ENCODE results near the gene CCDC117. TPM values are rescaled to one million over a fixed set of nuclear protein-coding genes. Genes with fewer than 3 reads are reported as not detected.
A peak's percentile ranks its signal among the peaks of the same experiment; 100 is the strongest.

CCDC117 gene
- total RNA-seq, 4 donors from 2014 or later: 16.8 to 25.6 (median 20.6) TPM

DNA sequence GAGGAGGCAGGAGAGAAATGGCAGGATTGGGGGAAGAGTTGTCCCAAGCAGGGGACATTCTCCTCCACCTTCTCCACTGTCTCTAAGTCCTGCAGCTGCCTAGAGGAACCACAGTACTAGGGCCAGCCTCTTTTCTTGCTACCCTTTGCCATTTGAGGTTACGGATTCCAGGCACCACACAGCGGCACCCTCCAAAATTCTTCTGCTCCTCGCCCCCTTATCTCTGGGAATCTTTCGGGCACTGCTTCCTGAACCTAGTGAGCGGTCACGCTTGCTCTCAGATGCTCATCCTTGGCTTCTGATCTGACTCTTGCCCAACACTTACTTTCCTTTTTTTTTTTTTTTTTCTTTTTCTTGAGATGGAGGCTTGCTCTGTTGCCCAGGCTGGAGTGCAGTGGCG lies 54.4 kb downstream of the CCDC117 start:
- TF ChIP-seq POLR2AphosphoS5 (IDR thresholded peaks at IDR 0.05) (no peak), POLR2A (IDR thresholded peaks at IDR 0.05) (no peak), EP300 (IDR thresholded peaks at IDR 0.05; ENCODE audit: low read depth) (no peak)
- TF ChIP-seq, protein P1, sequence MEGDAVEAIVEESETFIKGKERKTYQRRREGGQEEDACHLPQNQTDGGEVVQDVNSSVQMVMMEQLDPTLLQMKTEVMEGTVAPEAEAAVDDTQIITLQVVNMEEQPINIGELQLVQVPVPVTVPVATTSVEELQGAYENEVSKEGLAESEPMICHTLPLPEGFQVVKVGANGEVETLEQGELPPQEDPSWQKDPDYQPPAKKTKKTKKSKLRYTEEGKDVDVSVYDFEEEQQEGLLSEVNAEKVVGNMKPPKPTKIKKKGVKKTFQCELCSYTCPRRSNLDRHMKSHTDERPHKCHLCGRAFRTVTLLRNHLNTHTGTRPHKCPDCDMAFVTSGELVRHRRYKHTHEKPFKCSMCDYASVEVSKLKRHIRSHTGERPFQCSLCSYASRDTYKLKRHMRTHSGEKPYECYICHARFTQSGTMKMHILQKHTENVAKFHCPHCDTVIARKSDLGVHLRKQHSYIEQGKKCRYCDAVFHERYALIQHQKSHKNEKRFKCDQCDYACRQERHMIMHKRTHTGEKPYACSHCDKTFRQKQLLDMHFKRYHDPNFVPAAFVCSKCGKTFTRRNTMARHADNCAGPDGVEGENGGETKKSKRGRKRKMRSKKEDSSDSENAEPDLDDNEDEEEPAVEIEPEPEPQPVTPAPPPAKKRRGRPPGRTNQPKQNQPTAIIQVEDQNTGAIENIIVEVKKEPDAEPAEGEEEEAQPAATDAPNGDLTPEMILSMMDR (IDR thresholded peaks at IDR 0.05): no peak
- intact Hi-C loops (cut with DNase I; ENCODE audit: low total_unique reads): loop anchor here (5.0 to 10.0 kb wide), 2 partner anchors 225 to 812 kb away; no protein-coding TSS in a partner anchor
- Histone ChIP-seq H3K9me3 (no peaks in the 10 kb centered on the region), H3K4me3 (no peak overlapping the region), H3K36me3 (no peaks in the 10 kb centered on the region), H3K4me1 (peaks cover 0 to 30% (median 7%) of the 10 kb centered on the region in 4 donors), H3K27ac (no peak overlapping the region), H3K27me3 (no peaks in the 10 kb centered on the region)
- no peak for DNase-seq
- in situ Hi-C loops (cut with MboI; ENCODE audit: low pct_ligation_motif_present in 1 of 4, low pct_unique_long_range_greater_than_20kb in 1 of 4, low sequenced_read_pairs in 3 of 4): loop anchor here (5.0 to 25.0 kb wide), 5 partner anchors 215 to 815 kb away; no protein-coding TSS in a partner anchor
- WGBS, 2 donors (ENCODE audit: low coverage in 1 of 2): 94 to 97% methylated on average over 4 to 7 of the region's 7 CpGs

DNA sequence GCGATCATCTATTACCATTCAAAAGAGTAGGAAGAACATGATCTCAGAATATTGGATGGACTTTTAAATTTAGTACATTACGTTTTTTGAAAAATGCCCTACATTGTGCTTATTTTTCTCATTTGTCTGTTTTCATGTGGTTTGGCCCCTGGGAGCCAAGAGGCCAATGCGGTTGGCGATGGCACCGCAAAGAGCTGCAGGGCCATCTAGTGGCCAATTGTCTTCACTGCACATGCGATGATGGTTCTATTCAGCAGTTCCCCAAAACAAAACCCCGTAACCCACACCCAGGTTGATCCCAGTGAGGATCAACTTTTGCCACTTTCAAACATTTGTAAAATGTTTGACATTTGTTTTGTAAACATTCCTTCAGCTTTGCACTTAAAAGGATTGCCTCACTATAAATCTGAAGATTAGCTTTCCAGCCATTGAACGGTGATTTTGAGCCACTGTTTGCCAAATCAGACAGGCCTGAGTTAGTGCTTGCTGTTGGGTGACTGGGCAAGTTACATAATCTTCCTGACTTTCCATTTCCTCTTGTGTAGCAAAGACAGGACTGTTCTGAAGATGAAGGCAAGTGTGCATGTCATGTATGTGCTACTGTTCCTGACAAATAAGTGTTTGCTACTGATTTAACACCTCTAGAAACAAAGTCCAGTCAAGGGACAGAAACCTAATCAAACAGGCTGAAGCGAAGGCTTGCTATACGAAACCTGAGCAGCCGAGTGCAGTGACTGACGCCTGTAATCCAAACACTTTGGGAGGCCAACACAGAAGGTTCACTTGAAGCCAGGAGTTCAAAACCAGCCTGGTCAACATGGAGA lies 57.1 kb downstream of the CCDC117 start:
- Histone ChIP-seq H3K27me3 (no peaks in the 10 kb centered on the region), H3K36me3 (no peaks in the 10 kb centered on the region), H3K9me3 (no peaks in the 10 kb centered on the region), H3K4me1 (peaks cover 0 to 13% (median 2%) of the 10 kb centered on the region in 4 donors), H3K27ac (no peak overlapping the region), H3K4me3 (no peak overlapping the region)
- DNase-seq: peak; percentile 85
- 37 to 47% methylated on average over 3 to 12 of the region's 12 CpGs for WGBS, 2 donors (ENCODE audit: low coverage in 1 of 2)
- intact Hi-C loops (cut with DNase I; ENCODE audit: low total_unique reads) (loop anchor here (5.0 to 10.0 kb wide), 2 partner anchors 227 to 815 kb away; no protein-coding TSS in a partner anchor), in situ Hi-C loops (cut with MboI; ENCODE audit: low pct_ligation_motif_present in 1 of 4, low pct_unique_long_range_greater_than_20kb in 1 of 4, low sequenced_read_pairs in 3 of 4) (loop anchor here (5.0 to 25.0 kb wide), 6 partner anchors 217 to 817 kb away; no protein-coding TSS in a partner anchor)
- TF ChIP-seq EP300 (IDR thresholded peaks at IDR 0.05; ENCODE audit: low read depth) (no peak), POLR2AphosphoS5 (IDR thresholded peaks at IDR 0.05) (peak in 1 of 3 donors; percentile 7), POLR2A (IDR thresholded peaks at IDR 0.05) (no peak)
- TF ChIP-seq, protein P1 (IDR thresholded peaks at IDR 0.05): peak; percentile 95 to 99 (median 97)

DNA sequence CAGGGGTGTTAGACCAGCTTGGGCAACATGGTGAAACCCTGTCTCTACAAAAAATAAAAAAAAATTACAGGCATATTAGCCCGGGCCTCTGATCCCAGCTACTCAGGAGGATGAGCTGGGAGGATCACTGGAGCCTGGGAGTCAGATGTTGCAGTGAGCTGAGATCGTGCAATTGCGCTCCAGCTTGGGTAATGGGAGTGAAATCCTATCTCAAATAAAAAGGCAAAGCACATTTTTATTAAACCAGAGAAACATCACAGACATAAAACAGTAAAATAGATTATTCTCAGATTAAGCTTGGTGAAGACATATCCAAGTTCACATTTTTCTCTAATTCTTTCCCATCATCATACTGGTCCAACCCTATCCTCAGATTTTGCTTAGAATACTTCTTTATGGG lies 57.9 kb downstream of the CCDC117 start:
- H3K4me1 ChIP-seq: peaks cover 0 to 13% (median 2%) of the 10 kb centered on the region in 4 donors
- TF ChIP-seq POLR2AphosphoS5 (IDR thresholded peaks at IDR 0.05): no peak
- no peak for TF ChIP-seq EP300 (IDR thresholded peaks at IDR 0.05; ENCODE audit: low read depth)
- TF ChIP-seq, protein P1 (IDR thresholded peaks at IDR 0.05): no peak
- TF ChIP-seq POLR2A (IDR thresholded peaks at IDR 0.05): no peak
- no peak overlapping the region for H3K4me3 ChIP-seq
- in situ Hi-C loops (cut with MboI; ENCODE audit: low pct_ligation_motif_present in 1 of 4, low pct_unique_long_range_greater_than_20kb in 1 of 4, low sequenced_read_pairs in 3 of 4): loop anchor here (10.0 to 25.0 kb wide), 5 partner anchors 218 to 818 kb away; no protein-coding TSS in a partner anchor
- WGBS, 2 donors (ENCODE audit: low coverage in 1 of 2): 87 to 97% methylated on average over 3 of the region's 3 CpGs
- no peaks in the 10 kb centered on the region for H3K9me3 ChIP-seq
- H3K36me3 ChIP-seq: no peaks in the 10 kb centered on the region
- no peak overlapping the region for H3K27ac ChIP-seq
- intact Hi-C loops (cut with DNase I; ENCODE audit: low total_unique reads): no loop called here
- H3K27me3 ChIP-seq: no peaks in the 10 kb centered on the region
- DNase-seq: no peak
